H9 (cell line): ENCODE measurements around the gene CFAP54. TPM values are rescaled to one million over a fixed set of nuclear protein-coding genes. Genes with fewer than 3 reads are reported as not detected.

Experiments
- DNase-seq: peaks from one replicate; pipeline ENCODE4 v3.0.0-alpha.2; 2017
- H2AFZ ChIP-seq: one replicate; pipeline ENCODE4 v1.6.1; 2013; ENCODE audit warnings: mild to moderate bottlenecking, low read length, control low read depth, moderate library complexity
- H2AK5ac ChIP-seq: 2 replicates; pipeline ENCODE4 v1.6.1; 2013; ENCODE audit warnings: low read length, control low read depth, mixed read lengths; ENCODE audit not compliant: insufficient read length
- H2BK120ac ChIP-seq: one replicate; pipeline ENCODE4 v1.6.1; 2013; ENCODE audit warnings: low read depth, mild to moderate bottlenecking, low read length, control low read depth, inconsistent platforms; ENCODE audit not compliant: poor library complexity, severe bottlenecking
- H2BK12ac ChIP-seq: 2 replicates; pipeline ENCODE4 v1.6.1; 2013; ENCODE audit warnings: low read length, control low read depth, mixed read lengths, low read depth; ENCODE audit not compliant: insufficient read length
- H2BK15ac ChIP-seq: 2 replicates; pipeline ENCODE4 v1.6.1; 2013; ENCODE audit warnings: low read depth, low read length, control low read depth
- H2BK20ac ChIP-seq: one replicate; pipeline ENCODE4 v1.6.1; 2013; ENCODE audit warnings: low read depth, mild to moderate bottlenecking, low read length, control low read depth, inconsistent platforms; ENCODE audit not compliant: poor library complexity, severe bottlenecking
- H2BK5ac ChIP-seq: 2 replicates; pipeline ENCODE4 v1.6.1; 2013; ENCODE audit warnings: low read length, control low read depth, mixed read lengths; ENCODE audit not compliant: insufficient read length
- H3K14ac ChIP-seq: 2 replicates; pipeline ENCODE4 v1.6.1; 2013; ENCODE audit warnings: low read length, control low read depth; ENCODE audit not compliant: insufficient read depth
- H3K18ac ChIP-seq: 2 replicates; pipeline ENCODE4 v1.6.1; 2013; ENCODE audit warnings: low read depth, mild to moderate bottlenecking, mixed read lengths, low read length, control low read depth; ENCODE audit not compliant: insufficient read length
- H3K23ac ChIP-seq: 2 replicates; pipeline ENCODE4 v1.6.1; 2013; ENCODE audit warnings: low read length, control low read depth, mixed read lengths, low read depth; ENCODE audit not compliant: insufficient read length
- H3K23me2 ChIP-seq: 2 replicates; pipeline ENCODE4 v1.6.1; 2013; ENCODE audit warnings: low read depth, mild to moderate bottlenecking, mixed read lengths, low read length, control low read depth; ENCODE audit not compliant: insufficient read length, poor library complexity, severe bottlenecking
- H3K27ac ChIP-seq: 2 replicates; pipeline ENCODE4 v1.5.1; 2013; ENCODE audit warnings: low read length, control low read depth, mixed read lengths, low read depth; ENCODE audit not compliant: insufficient read length
- H3K27me3 ChIP-seq: 2 replicates; pipeline ENCODE4 v1.6.1; 2013; ENCODE audit warnings: low read length, control low read depth, inconsistent platforms; ENCODE audit not compliant: insufficient read depth
- H3K4ac ChIP-seq: 2 replicates; pipeline ENCODE4 v1.6.1; 2013; ENCODE audit warnings: low read depth, mild to moderate bottlenecking, control low read depth, inconsistent platforms, low read length, moderate library complexity
- H3K4me1 ChIP-seq: 2 replicates; pipeline ENCODE4 v1.6.1; 2013; ENCODE audit warnings: low read length, control low read depth, inconsistent platforms; ENCODE audit not compliant: insufficient read depth
- H3K4me2 ChIP-seq: 2 replicates; pipeline ENCODE4 v1.6.1; 2013; ENCODE audit warnings: low read length, control low read depth, mixed read lengths; ENCODE audit not compliant: insufficient read length, insufficient read depth
- H3K56ac ChIP-seq: 2 replicates; pipeline ENCODE4 v1.6.1; 2013; ENCODE audit warnings: low read depth, mild to moderate bottlenecking, mixed read lengths, low read length, control low read depth; ENCODE audit not compliant: insufficient read length
- H3K79me1 ChIP-seq: 2 replicates; pipeline ENCODE4 v1.6.1; 2013; ENCODE audit warnings: low read depth, mild to moderate bottlenecking, moderate library complexity, low read length, control low read depth, inconsistent platforms; ENCODE audit not compliant: insufficient read depth, poor library complexity, severe bottlenecking
- H3K79me2 ChIP-seq: 2 replicates; pipeline ENCODE4 v1.6.1; 2013; ENCODE audit warnings: low read length, control low read depth, inconsistent platforms; ENCODE audit not compliant: insufficient read depth
- H3K9ac ChIP-seq: 2 replicates; pipeline ENCODE4 v1.6.1; 2013; ENCODE audit warnings: low read length, control low read depth, mixed read lengths; ENCODE audit not compliant: insufficient read length; ENCODE audit errors: extremely low read depth
- H3K9me3 ChIP-seq: one replicate; pipeline ENCODE4 v1.6.1; 2013; ENCODE audit warnings: low read depth, low read length, inconsistent platforms; ENCODE audit not compliant: control insufficient read depth
- H3T11ph ChIP-seq: one replicate; pipeline ENCODE4 v1.6.1; 2013; ENCODE audit warnings: mild to moderate bottlenecking, low read length, control low read depth, inconsistent platforms
- H4K20me1 ChIP-seq: one replicate; pipeline ENCODE4 v1.6.1; 2013; ENCODE audit not compliant: control insufficient read depth, insufficient read length, insufficient read depth
- H4K5ac ChIP-seq: 2 replicates; pipeline ENCODE4 v1.6.1; 2013; ENCODE audit warnings: low read depth, mild to moderate bottlenecking, mixed read lengths, low read length, control low read depth; ENCODE audit not compliant: insufficient read length
- H4K8ac ChIP-seq: replicated peaks from 2 replicates; pipeline ENCODE4 v1.6.1; 2013; ENCODE audit warnings: low read length, control low read depth, mixed read lengths, low read depth; ENCODE audit not compliant: insufficient read length
- H4K91ac ChIP-seq: 2 replicates; pipeline ENCODE4 v1.6.1; 2013; ENCODE audit warnings: low read depth, mild to moderate bottlenecking, moderate library complexity, mixed read lengths, low read length, control low read depth; ENCODE audit not compliant: insufficient read length
- H3K27ac Mint-ChIP-seq, 3 experiments: 2 replicates in 2 of 3; 3 replicates in 1 of 3; pipeline ENCODE4 v1.8.0; 2020 to 2021; ENCODE audit warnings: mixed read lengths in 3 of 3, mild to moderate bottlenecking in 1 of 3, moderate library complexity in 1 of 3
- H3K27me3 Mint-ChIP-seq: 2 replicates; pipeline ENCODE4 v1.8.0; 2021; ENCODE audit warnings: low read depth, mild to moderate bottlenecking, moderate library complexity, mixed read lengths
- H3K36me3 Mint-ChIP-seq, 3 experiments: 2 replicates in 2 of 3; 3 replicates in 1 of 3; pipeline ENCODE4 v1.8.0; 2020 to 2021; ENCODE audit warnings: low read depth in 3 of 3, mixed read lengths in 3 of 3; ENCODE audit not compliant: insufficient read depth in 1 of 3
- H3K4me1 Mint-ChIP-seq, 2 experiments: 2 replicates each; pipeline ENCODE4 v1.8.0; 2020; ENCODE audit warnings: mixed read lengths in 2 of 2
- H3K4me3 Mint-ChIP-seq, 2 experiments: 2 replicates in 1 of 2; 3 replicates in 1 of 2; pipeline ENCODE4 v1.8.0; 2020 to 2021; ENCODE audit warnings: mild to moderate bottlenecking in 2 of 2, mixed read lengths in 2 of 2, moderate library complexity in 1 of 2
- H3K9me3 Mint-ChIP-seq, 2 experiments: 2 replicates in 1 of 2; 3 replicates in 1 of 2; pipeline ENCODE4 v1.8.0; 2020; ENCODE audit warnings: mild to moderate bottlenecking in 2 of 2, mixed read lengths in 2 of 2, moderate library complexity in 1 of 2
- CTCF ChIP-seq: fragments of 200-600 bp; sonication (generic); conservative IDR thresholded peaks from 3 replicates; pipeline ENCODE4 v1.8.0; 2021; ENCODE audit warnings: antibody characterized with exemption, mild to moderate bottlenecking
- WGBS: extraction: QIAGEN DNeasy Blood & Tissue Kit; methylation state at CpG from one replicate; pipeline ENCODE4 v1.1.7; 2013; ENCODE audit warnings: missing lambda C conversion rate, low lambda C conversion rate, mixed read lengths; ENCODE audit not compliant: insufficient read length; ENCODE audit errors: extremely low coverage; 5-methylcytosine and 5-hydroxymethylcytosine counted together
- total RNA-seq: library from RNA; stranded (reverse); gene quantifications from 2 replicates; pipeline ENCODE4 v1.2.1, GENCODE V29; 2021

CFAP54 gene
- total RNA-seq, 1 experiment from 2014 or later, result 0.24 TPM

GRCh38 chr12:96441816-96442215, 47.6 kb upstream of the CFAP54 start:
- H3K36me3 Mint-ChIP-seq, result no peaks in the 10 kb centered on the region
- Histone ChIP-seq H2BK15ac (no peak overlapping the region), H3T11ph (no peak overlapping the region), H3K79me1 (no peaks in the 10 kb centered on the region), H3K27me3 (no peaks in the 10 kb centered on the region), H3K23me2 (no peaks in the 10 kb centered on the region), H3K18ac (no peak overlapping the region), H3K4me2 (no peak overlapping the region), H3K23ac (no peak overlapping the region), H2BK5ac (no peak overlapping the region), H2AK5ac (no peak overlapping the region), H3K56ac (no peak overlapping the region), H3K9me3 (no peaks in the 10 kb centered on the region), H4K5ac (no peak overlapping the region), H3K4ac (no peak overlapping the region), H4K8ac (no peak overlapping the region), H2BK12ac (no peak overlapping the region), H2BK120ac (no peak overlapping the region), H3K27ac (no peak overlapping the region), H4K20me1 (no peaks in the 10 kb centered on the region), H3K4me1 (no peaks in the 10 kb centered on the region), H4K91ac (no peak overlapping the region), H2BK20ac (no peak overlapping the region), H2AFZ (no peak overlapping the region), H3K14ac (no peak overlapping the region), H3K9ac (no peak overlapping the region), H3K79me2 (no peaks in the 10 kb centered on the region)
- no peaks in the 10 kb centered on the region for H3K4me1 Mint-ChIP-seq
- no peak for DNase-seq
- no CpG with 5 or more reads among the region's 3 CpGs for WGBS
- no peaks in the 10 kb centered on the region for H3K27me3 Mint-ChIP-seq
- H3K27ac Mint-ChIP-seq, result no peak overlapping the region
- no peak overlapping the region for H3K4me3 Mint-ChIP-seq
- TF ChIP-seq CTCF, result no peak
- no peaks in the 10 kb centered on the region for H3K9me3 Mint-ChIP-seq
